K562 (cell line): ENCODE data around the gene DRGX. TPM values are rescaled to one million over a fixed set of nuclear protein-coding genes. Genes with fewer than 3 reads are reported as not detected.

Experiments
- ATAC-seq: fragments of 200-7000 bp; cut with Tn5 transposase; 3 replicates; pipeline ENCODE4 v1.9.1; 2020; ENCODE audit warnings: moderate library complexity
- BruUV-seq: library from RNA; stranded (reverse); fragments of 400-500 nt; replicated peaks from 2 replicates; lab custom pipeline; 2021; lab: Mats Ljungman, UMichigan
- CTCF ChIA-PET: fragments of 300-600 bp; formaldehyde crosslinking; extraction: SDS; loops from one replicate; lab custom pipeline; 2021; ENCODE audit warnings: low intra/inter-chr PET ratio; lab: Yijun Ruan, JAX
- POLR2A ChIA-PET: fragments of 300-600, 350-650 bp; sonication (Branson Sonifier 250); formaldehyde crosslinking; extraction: SDS; loops from one replicate; lab custom pipeline; 2021; ENCODE audit warnings: antibody characterized with exemption, inconsistent platforms; lab: Yijun Ruan, JAX
- DNase-seq, 4 experiments: peaks; one replicate each; pipeline versions ENCODE4 v3.0.0 to v3.0.0-alpha.2; 2011 to 2018; ENCODE audit warnings: low spot score in 3 of 4, mixed read lengths in 3 of 4; ENCODE audit errors: extremely low read depth in 1 of 4
- FAIRE-seq: peaks from 2 replicates; lab custom pipeline; 2011; peaks lifted over from hg19 to GRCh38; lab: Jason Lieb, UNC
- H2AFZ ChIP-seq: 2 replicates; pipeline ENCODE4 v1.6.0; 2011; ENCODE audit warnings: low read depth, low read length, control low read depth, inconsistent platforms
- H3K27ac ChIP-seq: fragments of 200-600 bp; 3 replicates; pipeline ENCODE4 v1.8.0; 2011; ENCODE audit warnings: low read depth, mild to moderate bottlenecking, control low read depth, inconsistent platforms, low read length, moderate library complexity, mixed read lengths; ENCODE audit errors: extremely low read depth
- H3K27me3 ChIP-seq, 2 experiments: fragments of 300-600 bp in 1 of 2; 2 replicates in 1 of 2; 3 replicates in 1 of 2; pipeline versions ENCODE4 v1.6.0 to v1.8.0; 2011; ENCODE audit warnings: inconsistent platforms in 2 of 2, low read length in 2 of 2, mild to moderate bottlenecking in 1 of 2, mixed read lengths in 1 of 2, moderate library complexity in 1 of 2; ENCODE audit not compliant: control insufficient read depth in 2 of 2, insufficient read depth in 2 of 2
- H3K36me3 ChIP-seq: fragments of 300-600 bp; 3 replicates; pipeline ENCODE4 v1.8.0; 2011; ENCODE audit warnings: mild to moderate bottlenecking, low read length, inconsistent platforms; ENCODE audit not compliant: control insufficient read depth, insufficient read depth
- H3K4me1 ChIP-seq, 2 experiments: fragments of 200-600 bp in 1 of 2; replicated peaks in 1 of 2; 2 replicates in 1 of 2; 3 replicates in 1 of 2; pipeline versions ENCODE4 v1.5.1 to v1.8.0; 2011; ENCODE audit warnings: inconsistent platforms in 2 of 2, low read length in 2 of 2, mild to moderate bottlenecking in 1 of 2, mixed read lengths in 1 of 2, moderate library complexity in 1 of 2; ENCODE audit not compliant: control insufficient read depth in 2 of 2, insufficient read depth in 2 of 2
- H3K4me2 ChIP-seq: 2 replicates; pipeline ENCODE4 v1.6.1; 2011; ENCODE audit warnings: low read length, control low read depth, inconsistent platforms, mixed read lengths; ENCODE audit not compliant: insufficient read depth
- H3K4me3 ChIP-seq: fragments of 200-600 bp; sonication (generic), shearing (Covaris generic); 2 replicates; pipeline ENCODE4 v1.5.1; 2016; ENCODE audit warnings: control low read depth, inconsistent platforms
- H3K79me2 ChIP-seq: fragments of 200-600 bp; 3 replicates; pipeline ENCODE4 v1.8.0; 2011; ENCODE audit warnings: low read length, inconsistent platforms; ENCODE audit not compliant: control insufficient read depth, insufficient read depth
- H3K9ac ChIP-seq, 2 experiments: 2 replicates each; pipeline versions ENCODE4 v1.6.0 to v1.6.1; 2011; ENCODE audit warnings: low read depth in 2 of 2, low read length in 2 of 2, control low read depth in 1 of 2, inconsistent platforms in 1 of 2, mild to moderate bottlenecking in 1 of 2, mixed read lengths in 1 of 2; ENCODE audit not compliant: insufficient read depth in 1 of 2
- H3K9me1 ChIP-seq: one replicate; pipeline ENCODE4 v1.6.0; 2011; ENCODE audit warnings: inconsistent platforms, mild to moderate bottlenecking, low read length, moderate library complexity; ENCODE audit not compliant: control insufficient read depth, insufficient read depth
- H3K9me3 ChIP-seq: replicated peaks from 2 replicates; pipeline ENCODE4 v1.5.1; 2011; ENCODE audit warnings: low read depth, low read length, inconsistent platforms; ENCODE audit not compliant: control insufficient read depth, insufficient read depth
- H4K20me1 ChIP-seq: replicated peaks from 2 replicates; pipeline ENCODE4 v1.6.1; 2011; ENCODE audit warnings: low read length, inconsistent platforms, mixed read lengths; ENCODE audit not compliant: control insufficient read depth, insufficient read depth
- CTCF ChIP-seq, 3 experiments: IDR thresholded peaks in 2 of 3; conservative IDR thresholded peaks in 1 of 3; 2 replicates each; pipeline ENCODE4 v1.5.1; 2011 to 2012; ENCODE audit warnings: low read length in 3 of 3, mild to moderate bottlenecking in 3 of 3, control low read depth in 2 of 3, improper control_type of control experiment in 1 of 3, inconsistent platforms in 1 of 3, low read depth in 1 of 3, mixed read lengths in 1 of 3, moderate library complexity in 1 of 3; ENCODE audit not compliant: insufficient read depth in 2 of 3
- POLR2A ChIP-seq: fragments of 450-650 bp; conservative IDR thresholded peaks from 2 replicates; pipeline ENCODE4 v1.6.1; 2016
- RAD21 ChIP-seq, 2 experiments: fragments of 250-450 bp in 1 of 2; fragments of 450-650 bp in 1 of 2; sonication (Bioruptor Pico) in 1 of 2; formaldehyde crosslinking in 1 of 2; IDR thresholded peaks in 1 of 2; conservative IDR thresholded peaks in 1 of 2; 2 replicates each; pipeline versions ENCODE4 v1.4.0 to v1.8.0; 2020 to 2022; ENCODE audit warnings: mild to moderate bottlenecking in 2 of 2, moderate library complexity in 1 of 2
- WGBS: fragments of 100-300 bp; shearing (Covaris generic); methylation state at CpG from one replicate; pipeline ENCODE4 v1.1.6; 2016; ENCODE audit warnings: low coverage, mixed read lengths; ENCODE audit not compliant: insufficient coverage; ENCODE audit errors: missing lambda C conversion rate; 5-methylcytosine and 5-hydroxymethylcytosine counted together
- in situ Hi-C: fragments of 300-500 bp; cut with MboI; formaldehyde crosslinking; loops from 4 replicates; pipeline ENCODE4 v1.15.0; 2018; ENCODE audit warnings: inconsistent platforms, mixed read lengths
- intact Hi-C: fragments of 100-400 bp; cut with micrococcal nuclease; formaldehyde crosslinking; loops from 2 replicates; pipeline ENCODE4 v1.14.2; 2022
- polyA plus RNA-seq, 8 experiments: library from polyadenylated mRNA; depleted of rRNA in 4 of 8; stranded (reverse) in 5 of 8; unstranded in 3 of 8; fragments of >200 nt; fragmentation: Nextera tagmentation in 2 of 8; fragmentation: Illumina TruSeq in 1 of 8; extraction: Ambion mirVana in 2 of 8; extraction: Trizol in 1 of 8; gene quantifications; 2 replicates each; pipeline versions ENCODE4 v1.2.1 to v1.2.3, GENCODE V29; 2011 to 2014; ENCODE audit warnings: inconsistent platforms in 1 of 8, missing spikeins in 1 of 8
- total RNA-seq, 7 experiments: library from RNA; depleted of rRNA in 6 of 7; stranded (reverse); fragments of >200 nt in 6 of 7; fragmentation: Illumina TruSeq in 2 of 7; extraction: Trizol in 2 of 7; gene quantifications; 2 replicates each; pipeline versions ENCODE4 v1.2.1 to v1.2.3, GENCODE V29; 2011 to 2021; ENCODE audit warnings: low replicate concordance in 1 of 7
- TF ChIP-seq, protein P1 (sequence below): fragments of 250-450 bp; sonication (Bioruptor Pico); IDR thresholded peaks from 2 replicates; pipeline ENCODE4 v1.8.0; 2021; ENCODE audit warnings: moderate library complexity, mild to moderate bottlenecking, inconsistent platforms
- TF ChIP-seq, protein P2 (sequence below): fragments of 450-650 bp; IDR thresholded peaks from 2 replicates; pipeline ENCODE4 v1.6.1; 2017; ENCODE audit warnings: mild to moderate bottlenecking, moderate library complexity

The DRGX gene
- total and polyA plus RNA-seq, 9 of the 15 experiments (the other 6 are each of a cell fraction or from before 2014, with no cell fraction given): not detected

DNA sequence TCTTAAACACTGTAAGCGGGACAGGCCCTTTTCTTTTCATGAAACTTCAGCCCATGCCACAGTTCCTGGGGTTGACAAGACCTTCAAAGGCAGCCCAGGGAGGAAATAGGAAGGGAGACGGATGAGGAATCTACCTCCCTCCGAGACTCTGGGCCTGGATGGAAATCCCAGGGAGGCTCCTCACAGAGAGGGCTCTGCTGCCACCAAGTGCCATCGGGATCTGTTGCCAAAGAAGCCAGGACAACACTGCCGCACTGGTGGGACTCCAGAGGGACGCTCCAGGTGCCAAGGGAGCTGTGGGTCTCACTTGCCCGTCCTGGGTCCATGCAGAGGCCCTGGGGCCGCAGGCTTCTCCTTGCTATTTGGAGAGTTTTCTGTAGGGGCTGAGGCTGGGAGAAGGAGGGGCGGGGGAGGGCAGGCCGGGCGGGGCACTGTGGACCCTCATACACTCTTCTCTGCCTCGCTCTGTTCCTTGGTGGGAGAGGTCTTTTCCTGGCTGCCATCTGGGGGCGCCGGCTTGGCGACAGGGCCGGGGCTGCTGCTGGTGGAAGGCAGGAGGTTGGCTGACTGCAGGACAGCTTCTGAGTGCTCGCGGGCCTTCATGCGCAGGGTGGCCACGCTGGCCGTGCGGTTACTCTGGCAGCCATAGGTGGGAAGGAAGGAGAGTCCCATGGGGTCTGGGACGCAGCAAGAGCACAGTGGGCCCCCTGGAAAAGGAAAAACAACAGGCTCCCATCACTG is 30.0 kb downstream of the DRGX start:
- in situ Hi-C loops (no loop called here), intact Hi-C loops (no loop called here)
- H4K20me1 ChIP-seq: 0 out of 2 replicates have a peak, but pooled peaks cover 11% of the 10 kb centered on the region
- H3K4me2 ChIP-seq: no peak overlapping the region
- no peaks in the 10 kb centered on the region for H3K79me2 ChIP-seq
- H3K27ac ChIP-seq: no peak overlapping the region
- no peaks in the 10 kb centered on the region for H3K9me1 ChIP-seq
- H3K9me3 ChIP-seq: no peaks in the 10 kb centered on the region
- H3K4me1 ChIP-seq: peaks cover 0 to 3% of the 10 kb centered on the region in 2 experiments; a peak in 1 of 5 replicates
- no TSS peak for BruUV-seq
- H2AFZ ChIP-seq: no peak overlapping the region
- DNase-seq: peak in 1 of 4 experiments; percentile 21
- TF ChIP-seq, protein P1, sequence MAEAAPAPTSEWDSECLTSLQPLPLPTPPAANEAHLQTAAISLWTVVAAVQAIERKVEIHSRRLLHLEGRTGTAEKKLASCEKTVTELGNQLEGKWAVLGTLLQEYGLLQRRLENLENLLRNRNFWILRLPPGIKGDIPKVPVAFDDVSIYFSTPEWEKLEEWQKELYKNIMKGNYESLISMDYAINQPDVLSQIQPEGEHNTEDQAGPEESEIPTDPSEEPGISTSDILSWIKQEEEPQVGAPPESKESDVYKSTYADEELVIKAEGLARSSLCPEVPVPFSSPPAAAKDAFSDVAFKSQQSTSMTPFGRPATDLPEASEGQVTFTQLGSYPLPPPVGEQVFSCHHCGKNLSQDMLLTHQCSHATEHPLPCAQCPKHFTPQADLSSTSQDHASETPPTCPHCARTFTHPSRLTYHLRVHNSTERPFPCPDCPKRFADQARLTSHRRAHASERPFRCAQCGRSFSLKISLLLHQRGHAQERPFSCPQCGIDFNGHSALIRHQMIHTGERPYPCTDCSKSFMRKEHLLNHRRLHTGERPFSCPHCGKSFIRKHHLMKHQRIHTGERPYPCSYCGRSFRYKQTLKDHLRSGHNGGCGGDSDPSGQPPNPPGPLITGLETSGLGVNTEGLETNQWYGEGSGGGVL: no peak
- TF ChIP-seq CTCF (IDR thresholded peaks at IDR 0.05 in 2 of 3, conservative IDR thresholded peaks at IDR 0.05 in 1 of 3; ENCODE audit: insufficient read depth in 2 of 3, low read depth in 1 of 3, low read length in 3 of 3) (peak; percentile 31 to 49 (median 49); a peak in 4 of 6 replicates), RAD21 (CRISPR knock-in tag; conservative IDR thresholded peaks at IDR 0.05 in 1 of 2, IDR thresholded peaks at IDR 0.05 in 1 of 2) (0 out of 4 replicates have a peak, but pooled peaks have one; percentile 18 to 33), POLR2A (no peak)
- TF ChIP-seq, protein P2, sequence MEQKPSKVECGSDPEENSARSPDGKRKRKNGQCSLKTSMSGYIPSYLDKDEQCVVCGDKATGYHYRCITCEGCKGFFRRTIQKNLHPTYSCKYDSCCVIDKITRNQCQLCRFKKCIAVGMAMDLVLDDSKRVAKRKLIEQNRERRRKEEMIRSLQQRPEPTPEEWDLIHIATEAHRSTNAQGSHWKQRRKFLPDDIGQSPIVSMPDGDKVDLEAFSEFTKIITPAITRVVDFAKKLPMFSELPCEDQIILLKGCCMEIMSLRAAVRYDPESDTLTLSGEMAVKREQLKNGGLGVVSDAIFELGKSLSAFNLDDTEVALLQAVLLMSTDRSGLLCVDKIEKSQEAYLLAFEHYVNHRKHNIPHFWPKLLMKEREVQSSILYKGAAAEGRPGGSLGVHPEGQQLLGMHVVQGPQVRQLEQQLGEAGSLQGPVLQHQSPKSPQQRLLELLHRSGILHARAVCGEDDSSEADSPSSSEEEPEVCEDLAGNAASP: no peak
- no peak overlapping the region for H3K4me3 ChIP-seq
- H3K9ac ChIP-seq: no peak overlapping the region
- FAIRE-seq: no peak
- H3K27me3 ChIP-seq: peaks cover 56 to 76% of the 10 kb centered on the region in 2 experiments
- 11% methylated on average over 16 of the region's 23 CpGs for WGBS
- H3K36me3 ChIP-seq: no peaks in the 10 kb centered on the region
- ChIA-PET CTCF (interaction anchor here (0.5 kb wide), 1 partner anchor 705 kb away, joined by 3 read pairs; no protein-coding TSS in a partner anchor), POLR2A (interaction anchor here (0.6 to 1.2 kb wide), 3 partner anchors 11 to 193 kb away, joined by 3 to 4 read pairs (median 3); no protein-coding TSS in a partner anchor)
- peak; percentile 28 for ATAC-seq
